Activated T-helper 17 cell treated with anti-CD3 and anti-CD28 coated beads, Interleukin-2, amount 50 U/mL, for 72 hours (primary cell): ENCODE results near the gene DDI1. TPM values are rescaled to one million over a fixed set of nuclear protein-coding genes. Genes with fewer than 3 reads are reported as not detected.

Experiments
- ATAC-seq: fragments of 150-1000 bp; cut with Tn5 transposase; replicated peaks from 2 replicates; pipeline ENCODE4 v1.10.0; 2021; ENCODE audit warnings: mild to moderate bottlenecking, moderate library complexity
- H3K27ac Mint-ChIP-seq: one replicate; pipeline ENCODE4 v1.8.0; 2022; ENCODE audit warnings: mixed read lengths
- H3K27me3 Mint-ChIP-seq: one replicate; pipeline ENCODE4 v1.8.0; 2022; ENCODE audit warnings: mixed read lengths
- H3K36me3 Mint-ChIP-seq: one replicate; pipeline ENCODE4 v1.8.0; 2022; ENCODE audit warnings: low read depth, mild to moderate bottlenecking, mixed read lengths
- H3K4me1 Mint-ChIP-seq: one replicate; pipeline ENCODE4 v1.8.0; 2022; ENCODE audit warnings: mixed read lengths
- H3K4me3 Mint-ChIP-seq: one replicate; pipeline ENCODE4 v1.8.0; 2022; ENCODE audit warnings: mild to moderate bottlenecking, mixed read lengths
- H3K9me3 Mint-ChIP-seq: one replicate; pipeline ENCODE4 v1.8.0; 2022; ENCODE audit warnings: mixed read lengths
- total RNA-seq, 2 donors: library from RNA; stranded (reverse); gene quantifications; one replicate each; pipeline ENCODE4 v1.2.3, GENCODE V29; 2022

DDI1 gene
- total RNA-seq, 2 donors from 2014 or later: not detected

GRCh38 chr11:104078995-104079394, 42.6 kb downstream of the DDI1 start:
- no peaks in the 10 kb centered on the region for H3K4me1 Mint-ChIP-seq
- no peaks in the 10 kb centered on the region for H3K36me3 Mint-ChIP-seq
- no peak for ATAC-seq

GRCh38 chr11:104086621-104087020, 50.2 kb downstream of the DDI1 start:
- no peaks in the 10 kb centered on the region for H3K36me3 Mint-ChIP-seq
- H3K27me3 Mint-ChIP-seq: no peaks in the 10 kb centered on the region
- no peak for ATAC-seq
- H3K4me1 Mint-ChIP-seq: no peaks in the 10 kb centered on the region
- no peak overlapping the region for H3K27ac Mint-ChIP-seq
- no peaks in the 10 kb centered on the region for H3K9me3 Mint-ChIP-seq
- no peak overlapping the region for H3K4me3 Mint-ChIP-seq

More at GRCh38 chr11:104078995-104079394, 42.6 kb downstream of the DDI1 start:
- H3K27ac Mint-ChIP-seq: no peak overlapping the region
- H3K9me3 Mint-ChIP-seq: no peaks in the 10 kb centered on the region
- peaks cover 5% of the 10 kb centered on the region for H3K27me3 Mint-ChIP-seq
- H3K4me3 Mint-ChIP-seq: no peak overlapping the region

Other genes with a start within 250 kb of the DDI1 start
- gene PDGFD, start 127.5 kb downstream of the DDI1 start, total RNA-seq: not detected